Measurements from ENCODE around the gene STAT5A.

Gene STAT5A

DNA sequence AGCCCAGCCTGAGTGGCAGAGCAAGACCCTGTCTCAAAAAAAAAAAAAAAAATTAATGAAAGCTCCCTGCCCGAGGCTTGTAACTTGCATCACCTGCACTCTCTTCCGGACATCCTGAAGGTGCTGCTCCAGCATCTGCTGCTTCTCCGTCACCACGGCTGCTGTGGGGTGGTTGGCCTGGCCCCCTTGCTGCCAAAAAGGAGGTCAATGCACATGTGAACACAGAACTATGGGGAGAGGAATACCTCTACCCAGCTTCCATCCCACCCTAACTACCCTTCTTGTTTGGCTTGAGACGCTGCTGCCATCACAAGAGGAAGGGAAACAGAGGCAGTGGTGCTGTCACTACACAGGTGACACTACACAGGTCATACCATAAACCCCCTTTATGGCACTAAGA lies 50.9 kb downstream of the STAT5A start:
- no peaks in the 10 kb centered on the region for H3K4me1 ChIP-seq (ENCODE audit: insufficient read depth, low read length)
- no peak overlapping the region for H2AFZ ChIP-seq (ENCODE audit: low read depth, low read length)
- no peaks in the 10 kb centered on the region for H4K20me1 ChIP-seq (ENCODE audit: insufficient read depth, low read length)
- no peaks in the 10 kb centered on the region for H3K79me2 ChIP-seq (ENCODE audit: insufficient read depth, low read length)
- no peak overlapping the region for H3K27ac ChIP-seq (ENCODE audit: low read length)
- no peak for ATAC-seq (ENCODE audit: insufficient read depth, low read depth)
- H3K9ac ChIP-seq (ENCODE audit: low read depth, low read length): no peak overlapping the region
- no peak for DNase-seq
- no peak for TF ChIP-seq EZH2 (IDR thresholded peaks at IDR 0.05; ENCODE audit: borderline replicate concordance, low read depth, low read length, severe bottlenecking)
- TF ChIP-seq CTCF (IDR thresholded peaks at IDR 0.05; ENCODE audit: borderline replicate concordance, extremely low read depth, low read length, poor library complexity, severe bottlenecking): no peak
- H3K9me3 ChIP-seq (ENCODE audit: insufficient read depth, low read length, severe bottlenecking): no peaks in the 10 kb centered on the region
- no peak overlapping the region for H3K4me2 ChIP-seq (ENCODE audit: insufficient read depth, low read length)
- peaks cover 47% of the 10 kb centered on the region for H3K36me3 ChIP-seq (ENCODE audit: insufficient read depth, low read length)
- H3K4me3 ChIP-seq (ENCODE audit: low read depth in 1 of 2, low read length in 2 of 2): no peak overlapping the region
- H3K27me3 ChIP-seq (ENCODE audit: insufficient read depth, low read length, poor library complexity): no peaks in the 10 kb centered on the region

- Histone ChIP-seq H3K4me1 (ENCODE audit: insufficient read depth, low read length) (no peaks in the 10 kb centered on the region), H3K36me3 (ENCODE audit: insufficient read depth, low read length) (peaks cover 39% of the 10 kb centered on the region), H3K27ac (ENCODE audit: low read length) (no peak overlapping the region), H3K9me3 (ENCODE audit: insufficient read depth, low read length, severe bottlenecking) (no peaks in the 10 kb centered on the region), H3K79me2 (ENCODE audit: insufficient read depth, low read length) (no peaks in the 10 kb centered on the region), H3K9ac (ENCODE audit: low read depth, low read length) (no peak overlapping the region), H3K4me2 (ENCODE audit: insufficient read depth, low read length) (no peak overlapping the region), H2AFZ (ENCODE audit: low read depth, low read length) (no peak overlapping the region), H3K27me3 (ENCODE audit: insufficient read depth, low read length, poor library complexity) (no peaks in the 10 kb centered on the region), H3K4me3 (ENCODE audit: low read depth in 1 of 2, low read length in 2 of 2) (no peak overlapping the region), H4K20me1 (ENCODE audit: insufficient read depth, low read length) (no peaks in the 10 kb centered on the region)
- TF ChIP-seq CTCF (IDR thresholded peaks at IDR 0.05; ENCODE audit: borderline replicate concordance, extremely low read depth, low read length, poor library complexity, severe bottlenecking) (no peak), EZH2 (IDR thresholded peaks at IDR 0.05; ENCODE audit: borderline replicate concordance, low read depth, low read length, severe bottlenecking) (no peak)
- ATAC-seq (ENCODE audit: insufficient read depth, low read depth) (no peak), DNase-seq (no peak)
Measured at GRCh38 chr17:42340691-42341127, 52.4 kb downstream of the STAT5A start.

DNA sequence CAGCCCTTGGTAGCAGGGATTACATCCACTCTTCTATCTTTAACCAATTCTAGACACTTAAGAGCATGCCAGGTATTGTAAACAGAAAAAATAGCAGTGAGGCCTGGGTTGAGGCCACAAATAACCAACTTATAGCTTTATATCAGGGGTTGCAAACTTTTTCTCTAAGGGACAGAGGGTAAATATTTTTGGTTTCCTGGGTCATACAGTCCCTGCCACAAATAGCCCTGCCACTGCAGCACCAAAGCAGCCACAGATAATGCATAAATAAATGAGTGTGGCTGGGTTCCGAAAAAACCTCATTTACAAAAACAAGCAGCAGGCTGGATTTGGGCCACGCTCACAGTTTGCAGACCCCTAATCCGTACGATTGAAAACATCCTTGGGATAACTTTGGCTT lies 53.3 kb downstream of the STAT5A start:
- H3K79me2 ChIP-seq (ENCODE audit: insufficient read depth, low read length): no peaks in the 10 kb centered on the region
- no peak for ATAC-seq (ENCODE audit: insufficient read depth, low read depth)
- no peak overlapping the region for H3K4me3 ChIP-seq (ENCODE audit: low read depth in 1 of 2, low read length in 2 of 2)
- H3K4me1 ChIP-seq (ENCODE audit: insufficient read depth, low read length): no peaks in the 10 kb centered on the region
- H3K9ac ChIP-seq (ENCODE audit: low read depth, low read length): no peak overlapping the region
- H4K20me1 ChIP-seq (ENCODE audit: insufficient read depth, low read length): no peaks in the 10 kb centered on the region
- no peak overlapping the region for H2AFZ ChIP-seq (ENCODE audit: low read depth, low read length)
- no peak for DNase-seq
- H3K4me2 ChIP-seq (ENCODE audit: insufficient read depth, low read length): no peak overlapping the region
- H3K9me3 ChIP-seq (ENCODE audit: insufficient read depth, low read length, severe bottlenecking): no peaks in the 10 kb centered on the region
- no peak for TF ChIP-seq EZH2 (IDR thresholded peaks at IDR 0.05; ENCODE audit: borderline replicate concordance, low read depth, low read length, severe bottlenecking)
- no peak for TF ChIP-seq CTCF (IDR thresholded peaks at IDR 0.05; ENCODE audit: borderline replicate concordance, extremely low read depth, low read length, poor library complexity, severe bottlenecking)
- H3K36me3 ChIP-seq (ENCODE audit: insufficient read depth, low read length): peaks cover 39% of the 10 kb centered on the region
- H3K27me3 ChIP-seq (ENCODE audit: insufficient read depth, low read length, poor library complexity): no peaks in the 10 kb centered on the region
- no peak overlapping the region for H3K27ac ChIP-seq (ENCODE audit: low read length)

All from DND-41 (cell line).